ENCODE measurements around the gene GAPT.

GAPT gene

DNA sequence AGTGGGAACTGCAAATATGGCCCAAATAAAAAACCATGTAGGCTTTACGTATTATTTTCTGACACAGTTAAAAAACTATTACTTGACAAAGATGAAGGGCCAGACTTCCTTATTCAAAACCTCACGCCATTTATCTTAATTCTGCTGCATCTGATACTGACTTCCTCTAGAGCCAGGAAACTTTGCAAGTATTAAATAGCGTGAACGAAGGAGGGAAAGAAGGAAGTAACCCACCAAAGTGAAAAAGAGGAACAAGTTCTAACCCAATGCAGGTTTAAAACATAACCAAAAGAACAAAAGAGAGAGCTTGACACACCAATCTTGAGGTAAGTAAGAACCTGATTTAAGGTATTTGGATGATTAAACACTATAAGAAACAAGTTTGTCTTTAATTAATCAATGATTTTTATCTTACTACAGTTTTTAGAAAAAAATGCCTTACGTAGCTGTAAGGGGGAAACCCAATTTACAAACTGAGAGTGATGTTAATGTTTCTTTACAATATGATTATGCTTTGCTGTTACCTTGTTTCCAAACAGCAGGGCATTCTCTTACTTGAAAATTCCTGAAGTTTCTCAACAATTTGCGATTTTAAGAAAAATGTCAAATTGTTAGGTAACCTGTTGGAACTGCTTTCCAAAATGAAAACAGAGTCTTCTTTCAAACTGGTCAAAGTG is at the start of gene GAPT:
Gene GAPT (plus strand): TSS at position 220 of the 677 bp plus-strand sequence. CDS start 3,102 bp downstream, outside the sequence.
- TF ChIP-seq ZNF565 (CRISPR knock-in tag; conservative IDR thresholded peaks at IDR 0.05; ENCODE audit: low read depth) (no peak), CSDC2 (CRISPR knock-in tag; IDR thresholded peaks at IDR 0.05) (no peak), ZFP30 (CRISPR knock-in tag; IDR thresholded peaks at IDR 0.05) (no peak), ESRRG (CRISPR knock-in tag; IDR thresholded peaks at IDR 0.05) (no peak), ZC3H10 (CRISPR knock-in tag; IDR thresholded peaks at IDR 0.05) (no peak), ARNTL (CRISPR knock-in tag; IDR thresholded peaks at IDR 0.05; ENCODE audit: borderline replicate concordance, low read depth) (no peak), PPARA (CRISPR knock-in tag; IDR thresholded peaks at IDR 0.05; ENCODE audit: borderline replicate concordance) (no peak), GLIS3 (CRISPR knock-in tag; IDR thresholded peaks at IDR 0.05) (no peak)
- TF ChIP-seq, protein P1, sequence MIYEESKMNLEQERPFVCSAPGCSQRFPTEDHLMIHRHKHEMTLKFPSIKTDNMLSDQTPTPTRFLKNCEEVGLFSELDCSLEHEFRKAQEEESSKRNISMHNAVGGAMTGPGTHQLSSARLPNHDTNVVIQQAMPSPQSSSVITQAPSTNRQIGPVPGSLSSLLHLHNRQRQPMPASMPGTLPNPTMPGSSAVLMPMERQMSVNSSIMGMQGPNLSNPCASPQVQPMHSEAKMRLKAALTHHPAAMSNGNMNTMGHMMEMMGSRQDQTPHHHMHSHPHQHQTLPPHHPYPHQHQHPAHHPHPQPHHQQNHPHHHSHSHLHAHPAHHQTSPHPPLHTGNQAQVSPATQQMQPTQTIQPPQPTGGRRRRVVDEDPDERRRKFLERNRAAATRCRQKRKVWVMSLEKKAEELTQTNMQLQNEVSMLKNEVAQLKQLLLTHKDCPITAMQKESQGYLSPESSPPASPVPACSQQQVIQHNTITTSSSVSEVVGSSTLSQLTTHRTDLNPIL (CRISPR knock-in tag; IDR thresholded peaks at IDR 0.05; ENCODE audit: low read depth), result no peak
- no peak for ATAC-seq

DNA sequence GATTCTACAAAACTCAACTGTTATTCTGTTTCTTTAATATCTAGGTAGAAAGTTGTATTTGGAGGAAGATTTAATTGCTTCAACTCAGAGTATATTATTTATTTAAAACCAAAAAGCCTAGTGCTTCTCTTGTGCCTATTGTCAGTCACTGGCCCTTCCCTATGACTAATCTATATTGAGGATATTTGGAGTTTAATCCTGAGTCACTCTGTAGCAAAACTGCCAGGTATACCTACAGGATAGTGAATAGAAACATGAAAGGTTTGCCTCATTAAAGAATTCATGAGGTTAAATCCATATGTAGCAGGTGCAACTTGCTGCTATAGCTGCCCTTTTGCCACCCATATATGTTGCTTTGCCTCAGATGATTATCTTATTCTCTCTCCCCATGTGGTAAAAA is 46.4 kb upstream of the GAPT start:
- ATAC-seq, result no peak

DNA sequence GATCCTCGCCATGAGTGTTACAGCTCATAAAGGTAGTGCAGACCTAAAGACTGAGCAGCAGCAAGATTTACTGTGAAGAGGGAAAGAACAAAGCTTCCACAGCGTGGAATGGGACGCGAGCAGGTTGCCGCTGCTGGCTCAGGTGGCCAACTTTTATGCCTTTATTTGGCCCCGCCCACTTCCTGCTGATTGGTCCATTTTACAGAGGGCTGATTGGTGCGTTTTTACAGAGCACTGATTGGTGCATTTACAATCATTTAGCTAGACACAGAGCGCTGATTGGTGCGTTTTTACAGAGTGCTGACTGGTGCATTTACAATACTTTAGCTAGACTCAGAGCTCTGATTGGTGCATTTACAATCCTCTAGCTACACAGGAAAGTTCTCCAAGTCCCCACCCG is 45.2 kb upstream of the GAPT start:
- no peak for TF ChIP-seq ZFP30 (CRISPR knock-in tag; IDR thresholded peaks at IDR 0.05)
- TF ChIP-seq RARB (CRISPR knock-in tag; IDR thresholded peaks at IDR 0.05), result no peak
- TF ChIP-seq OSR1 (CRISPR knock-in tag; IDR thresholded peaks at IDR 0.05), result no peak
- no peak for TF ChIP-seq PPARA (CRISPR knock-in tag; IDR thresholded peaks at IDR 0.05; ENCODE audit: borderline replicate concordance)
- no peak for TF ChIP-seq BACH2 (CRISPR knock-in tag; IDR thresholded peaks at IDR 0.05; ENCODE audit: borderline replicate concordance)
- no peak for TF ChIP-seq CSDC2 (CRISPR knock-in tag; IDR thresholded peaks at IDR 0.05)
- no peak for TF ChIP-seq TCF4 (CRISPR knock-in tag; IDR thresholded peaks at IDR 0.05; ENCODE audit: borderline replicate concordance)
- TF ChIP-seq ZFP3 (CRISPR knock-in tag; IDR thresholded peaks at IDR 0.05), result no peak
- TF ChIP-seq SNAI2 (CRISPR knock-in tag; IDR thresholded peaks at IDR 0.05), result no peak
- TF ChIP-seq ZC3H10 (CRISPR knock-in tag; IDR thresholded peaks at IDR 0.05), result no peak
- TF ChIP-seq, protein P2, sequence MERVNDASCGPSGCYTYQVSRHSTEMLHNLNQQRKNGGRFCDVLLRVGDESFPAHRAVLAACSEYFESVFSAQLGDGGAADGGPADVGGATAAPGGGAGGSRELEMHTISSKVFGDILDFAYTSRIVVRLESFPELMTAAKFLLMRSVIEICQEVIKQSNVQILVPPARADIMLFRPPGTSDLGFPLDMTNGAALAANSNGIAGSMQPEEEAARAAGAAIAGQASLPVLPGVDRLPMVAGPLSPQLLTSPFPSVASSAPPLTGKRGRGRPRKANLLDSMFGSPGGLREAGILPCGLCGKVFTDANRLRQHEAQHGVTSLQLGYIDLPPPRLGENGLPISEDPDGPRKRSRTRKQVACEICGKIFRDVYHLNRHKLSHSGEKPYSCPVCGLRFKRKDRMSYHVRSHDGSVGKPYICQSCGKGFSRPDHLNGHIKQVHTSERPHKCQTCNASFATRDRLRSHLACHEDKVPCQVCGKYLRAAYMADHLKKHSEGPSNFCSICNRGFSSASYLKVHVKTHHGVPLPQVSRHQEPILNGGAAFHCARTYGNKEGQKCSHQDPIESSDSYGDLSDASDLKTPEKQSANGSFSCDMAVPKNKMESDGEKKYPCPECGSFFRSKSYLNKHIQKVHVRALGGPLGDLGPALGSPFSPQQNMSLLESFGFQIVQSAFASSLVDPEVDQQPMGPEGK (CRISPR knock-in tag; IDR thresholded peaks at IDR 0.05; ENCODE audit: borderline replicate concordance), result no peak
- TF ChIP-seq, protein P3, sequence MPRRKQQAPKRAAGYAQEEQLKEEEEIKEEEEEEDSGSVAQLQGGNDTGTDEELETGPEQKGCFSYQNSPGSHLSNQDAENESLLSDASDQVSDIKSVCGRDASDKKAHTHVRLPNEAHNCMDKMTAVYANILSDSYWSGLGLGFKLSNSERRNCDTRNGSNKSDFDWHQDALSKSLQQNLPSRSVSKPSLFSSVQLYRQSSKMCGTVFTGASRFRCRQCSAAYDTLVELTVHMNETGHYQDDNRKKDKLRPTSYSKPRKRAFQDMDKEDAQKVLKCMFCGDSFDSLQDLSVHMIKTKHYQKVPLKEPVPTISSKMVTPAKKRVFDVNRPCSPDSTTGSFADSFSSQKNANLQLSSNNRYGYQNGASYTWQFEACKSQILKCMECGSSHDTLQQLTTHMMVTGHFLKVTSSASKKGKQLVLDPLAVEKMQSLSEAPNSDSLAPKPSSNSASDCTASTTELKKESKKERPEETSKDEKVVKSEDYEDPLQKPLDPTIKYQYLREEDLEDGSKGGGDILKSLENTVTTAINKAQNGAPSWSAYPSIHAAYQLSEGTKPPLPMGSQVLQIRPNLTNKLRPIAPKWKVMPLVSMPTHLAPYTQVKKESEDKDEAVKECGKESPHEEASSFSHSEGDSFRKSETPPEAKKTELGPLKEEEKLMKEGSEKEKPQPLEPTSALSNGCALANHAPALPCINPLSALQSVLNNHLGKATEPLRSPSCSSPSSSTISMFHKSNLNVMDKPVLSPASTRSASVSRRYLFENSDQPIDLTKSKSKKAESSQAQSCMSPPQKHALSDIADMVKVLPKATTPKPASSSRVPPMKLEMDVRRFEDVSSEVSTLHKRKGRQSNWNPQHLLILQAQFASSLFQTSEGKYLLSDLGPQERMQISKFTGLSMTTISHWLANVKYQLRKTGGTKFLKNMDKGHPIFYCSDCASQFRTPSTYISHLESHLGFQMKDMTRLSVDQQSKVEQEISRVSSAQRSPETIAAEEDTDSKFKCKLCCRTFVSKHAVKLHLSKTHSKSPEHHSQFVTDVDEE (CRISPR knock-in tag; IDR thresholded peaks at IDR 0.05), result no peak
- TF ChIP-seq ESRRG (CRISPR knock-in tag; IDR thresholded peaks at IDR 0.05), result no peak
- no peak for TF ChIP-seq ZNF8 (CRISPR knock-in tag; IDR thresholded peaks at IDR 0.05)
- TF ChIP-seq TOX (CRISPR knock-in tag; IDR thresholded peaks at IDR 0.05; ENCODE audit: borderline replicate concordance), result no peak
- TF ChIP-seq GLIS3 (CRISPR knock-in tag; IDR thresholded peaks at IDR 0.05), result no peak
- no peak for TF ChIP-seq ARNTL (CRISPR knock-in tag; IDR thresholded peaks at IDR 0.05; ENCODE audit: borderline replicate concordance, low read depth)
- TF ChIP-seq, protein P4, sequence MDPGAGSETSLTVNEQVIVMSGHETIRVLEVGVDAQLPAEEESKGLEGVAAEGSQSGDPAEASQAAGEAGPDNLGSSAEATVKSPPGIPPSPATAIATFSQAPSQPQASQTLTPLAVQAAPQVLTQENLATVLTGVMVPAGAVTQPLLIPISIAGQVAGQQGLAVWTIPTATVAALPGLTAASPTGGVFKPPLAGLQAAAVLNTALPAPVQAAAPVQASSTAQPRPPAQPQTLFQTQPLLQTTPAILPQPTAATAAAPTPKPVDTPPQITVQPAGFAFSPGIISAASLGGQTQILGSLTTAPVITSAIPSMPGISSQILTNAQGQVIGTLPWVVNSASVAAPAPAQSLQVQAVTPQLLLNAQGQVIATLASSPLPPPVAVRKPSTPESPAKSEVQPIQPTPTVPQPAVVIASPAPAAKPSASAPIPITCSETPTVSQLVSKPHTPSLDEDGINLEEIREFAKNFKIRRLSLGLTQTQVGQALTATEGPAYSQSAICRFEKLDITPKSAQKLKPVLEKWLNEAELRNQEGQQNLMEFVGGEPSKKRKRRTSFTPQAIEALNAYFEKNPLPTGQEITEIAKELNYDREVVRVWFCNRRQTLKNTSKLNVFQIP (CRISPR knock-in tag; IDR thresholded peaks at IDR 0.05; ENCODE audit: borderline replicate concordance, low read depth), result no peak
- TF ChIP-seq ZNF70 (CRISPR knock-in tag; IDR thresholded peaks at IDR 0.05), result no peak
- ATAC-seq, result no peak

More for the DNA sequence above, 46.4 kb upstream of the GAPT start:
- no peak for TF ChIP-seq ARNTL (CRISPR knock-in tag; IDR thresholded peaks at IDR 0.05; ENCODE audit: borderline replicate concordance, low read depth)
- TF ChIP-seq ZFP30 (CRISPR knock-in tag; IDR thresholded peaks at IDR 0.05), result no peak
- no peak for TF ChIP-seq TOX (CRISPR knock-in tag; IDR thresholded peaks at IDR 0.05; ENCODE audit: borderline replicate concordance)
- TF ChIP-seq, protein P2 (CRISPR knock-in tag; IDR thresholded peaks at IDR 0.05; ENCODE audit: borderline replicate concordance), result no peak
